Neural progenitor cell (in vitro differentiated cells): ENCODE measurements around the gene KRTAP20-3.

Source experiments
- EZH2 ChIP-seq: fragments of 200-600 bp; sonication (generic); IDR thresholded peaks from 2 replicates; pipeline ENCODE4 v1.6.1; 2017; ENCODE audit warnings: antibody characterized with exemption, mild to moderate bottlenecking, moderate library complexity
- TF ChIP-seq, protein P1 (sequence below): fragments of 200-600 bp; sonication (generic); IDR thresholded peaks from 2 replicates; pipeline ENCODE4 v1.5.1; 2017; ENCODE audit warnings: antibody characterized with exemption, mild to moderate bottlenecking

DNA sequence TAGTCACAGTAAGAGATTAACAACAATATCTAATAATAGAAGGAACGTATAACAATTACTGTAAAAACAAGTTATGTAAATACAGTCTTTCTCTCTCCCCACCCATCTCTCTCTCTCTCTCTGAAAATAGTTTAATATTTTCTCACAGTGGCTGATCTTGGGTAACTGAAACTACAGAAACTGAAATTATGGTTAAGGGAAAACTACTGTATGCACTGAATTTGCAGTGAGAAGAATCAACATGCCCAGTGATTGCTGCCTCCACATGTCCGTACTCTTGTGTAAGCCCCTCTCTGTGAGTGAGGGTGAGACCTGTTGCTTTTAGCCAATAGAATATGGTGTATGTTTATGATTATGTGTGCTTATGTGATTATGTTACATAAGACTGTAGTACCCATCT lies 30.5 kb upstream of the KRTAP20-3 start:
- TF ChIP-seq, protein P1, sequence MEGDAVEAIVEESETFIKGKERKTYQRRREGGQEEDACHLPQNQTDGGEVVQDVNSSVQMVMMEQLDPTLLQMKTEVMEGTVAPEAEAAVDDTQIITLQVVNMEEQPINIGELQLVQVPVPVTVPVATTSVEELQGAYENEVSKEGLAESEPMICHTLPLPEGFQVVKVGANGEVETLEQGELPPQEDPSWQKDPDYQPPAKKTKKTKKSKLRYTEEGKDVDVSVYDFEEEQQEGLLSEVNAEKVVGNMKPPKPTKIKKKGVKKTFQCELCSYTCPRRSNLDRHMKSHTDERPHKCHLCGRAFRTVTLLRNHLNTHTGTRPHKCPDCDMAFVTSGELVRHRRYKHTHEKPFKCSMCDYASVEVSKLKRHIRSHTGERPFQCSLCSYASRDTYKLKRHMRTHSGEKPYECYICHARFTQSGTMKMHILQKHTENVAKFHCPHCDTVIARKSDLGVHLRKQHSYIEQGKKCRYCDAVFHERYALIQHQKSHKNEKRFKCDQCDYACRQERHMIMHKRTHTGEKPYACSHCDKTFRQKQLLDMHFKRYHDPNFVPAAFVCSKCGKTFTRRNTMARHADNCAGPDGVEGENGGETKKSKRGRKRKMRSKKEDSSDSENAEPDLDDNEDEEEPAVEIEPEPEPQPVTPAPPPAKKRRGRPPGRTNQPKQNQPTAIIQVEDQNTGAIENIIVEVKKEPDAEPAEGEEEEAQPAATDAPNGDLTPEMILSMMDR, result no peak
- no peak for TF ChIP-seq EZH2
